HG03521 (cell line): ENCODE measurements around the gene NAALADL2.
"Not testable (repeated sequence)": the region's sequence is repeated elsewhere in the genome, so short reads cannot be mapped to it uniquely, and the experiment has no call there.

Experiments
- ATAC-seq: cut with Tn5 transposase; IDR thresholded peaks from one replicate; pipeline ENCODE4 v1.9.1; 2021; ENCODE audit warnings: mild to moderate bottlenecking, moderate library complexity; ENCODE audit not compliant: unreplicated experiment

Gene NAALADL2

GRCh38 chr3:175248832-175249231, 389.7 kb downstream of the NAALADL2 start:
- ATAC-seq, result no peak

GRCh38 chr3:175255698-175256097, 396.6 kb downstream of the NAALADL2 start:
- no peak for ATAC-seq

- ATAC-seq, result no peak
Observed at GRCh38 chr3:175257123-175257522, 398.0 kb downstream of the NAALADL2 start.

GRCh38 chr3:175258763-175259162, 399.6 kb downstream of the NAALADL2 start:
- ATAC-seq, result no peak

- no peak for ATAC-seq
Observed at GRCh38 chr3:175260145-175260794, 401.1 kb downstream of the NAALADL2 start.

- ATAC-seq, result no peak
Observed at GRCh38 chr3:175266478-175266877, 407.3 kb downstream of the NAALADL2 start.

GRCh38 chr3:175267121-175267531, 408.0 kb downstream of the NAALADL2 start:
- no peak for ATAC-seq

- ATAC-seq, result no peak
Observed at GRCh38 chr3:175267561-175267960, 408.4 kb downstream of the NAALADL2 start.

- ATAC-seq, result no peak
Observed at GRCh38 chr3:175269394-175269793, 410.3 kb downstream of the NAALADL2 start.

- no peak for ATAC-seq
Observed at GRCh38 chr3:175270198-175270837, 411.2 kb downstream of the NAALADL2 start.

- no peak for ATAC-seq
Observed at GRCh38 chr3:175270866-175271265, 411.7 kb downstream of the NAALADL2 start.

- ATAC-seq, result not testable (repeated sequence)
Observed at GRCh38 chr3:175271465-175271864, 412.3 kb downstream of the NAALADL2 start.

- ATAC-seq, result no peak
Observed at GRCh38 chr3:175272392-175272791, 413.3 kb downstream of the NAALADL2 start.

- no peak for ATAC-seq
Observed at GRCh38 chr3:175273573-175273972, 414.4 kb downstream of the NAALADL2 start.

GRCh38 chr3:175274056-175274455, 414.9 kb downstream of the NAALADL2 start:
- no peak for ATAC-seq

GRCh38 chr3:175274474-175275218, 415.5 kb downstream of the NAALADL2 start:
- no peak for ATAC-seq

- no peak for ATAC-seq
Observed at GRCh38 chr3:175278680-175279079, 419.5 kb downstream of the NAALADL2 start.

GRCh38 chr3:175279457-175279856, 420.3 kb downstream of the NAALADL2 start:
- no peak for ATAC-seq

- ATAC-seq, result no peak
Observed at GRCh38 chr3:175279911-175280310, 420.8 kb downstream of the NAALADL2 start.

GRCh38 chr3:175287361-175287963, 428.3 kb downstream of the NAALADL2 start:
- peak; percentile 96 for ATAC-seq

- ATAC-seq, result no peak
Observed at GRCh38 chr3:175288621-175289020, 429.5 kb downstream of the NAALADL2 start.

- ATAC-seq, result no peak
Observed at GRCh38 chr3:175294793-175295192, 435.7 kb downstream of the NAALADL2 start.
